ENCODE measurements around the gene NUCB1. TPM values are rescaled to one million over a fixed set of nuclear protein-coding genes. Genes with fewer than 3 reads are reported as not detected.

Gene NUCB1
- polyA plus RNA-seq, 3 donors = 80.9 to 178 (median 108) TPM

GRCh38 chr19:48950830-48951519 lies 50.9 kb downstream of the NUCB1 start:
- H3K79me2 ChIP-seq (ENCODE audit: insufficient read depth, low read length) = peaks cover 16% of the 10 kb centered on the region
- no peak overlapping the region for H3K27ac Mint-ChIP-seq
- H3K4me1 ChIP-seq (ENCODE audit: control insufficient read depth in 1 of 2, insufficient read depth in 2 of 2, low read length in 2 of 2) = peaks cover 14 to 17% of the 10 kb centered on the region in 2 donors
- H3K36me3 ChIP-seq (replicated peaks in 1 of 2; ENCODE audit: control insufficient read depth in 1 of 2, insufficient read depth in 2 of 2, low read length in 2 of 2) = peaks cover 0 to 2% of the 10 kb centered on the region in 2 donors
- peaks cover 8% of the 10 kb centered on the region for H4K20me1 ChIP-seq (ENCODE audit: insufficient read depth, low read length)
- peaks cover 2 to 5% of the 10 kb centered on the region in 2 donors for H3K36me3 Mint-ChIP-seq
- peaks cover 12 to 27% of the 10 kb centered on the region in 2 donors for H3K9me3 ChIP-seq (replicated peaks in 1 of 2; ENCODE audit: control insufficient read depth in 1 of 2, insufficient read depth in 1 of 2, low read length in 2 of 2)
- H3K27me3 ChIP-seq (ENCODE audit: control insufficient read depth in 2 of 2, insufficient read depth in 2 of 2, low read length in 2 of 2) = no peaks in the 10 kb centered on the region
- peaks cover 18% of the 10 kb centered on the region for H3K4me1 Mint-ChIP-seq
- no peak overlapping the region for H3K27ac ChIP-seq (ENCODE audit: low read depth in 1 of 2, low read length in 2 of 2)
- no peak overlapping the region for H3K9ac ChIP-seq (ENCODE audit: insufficient read depth, low read length, poor library complexity, severe bottlenecking)
- 92% methylated on average over 7 of the region's 9 CpGs for WGBS (ENCODE audit: insufficient coverage)
- intact Hi-C loops (cut with micrococcal nuclease) = loop anchor here in 1 of 2 donors (5.0 kb wide), 1 partner anchor 49 kb away; the partner anchor contains the start of gene NUCB1
- TF ChIP-seq CTCF (IDR thresholded peaks at IDR 0.05) = no peak
- H3K9me3 Mint-ChIP-seq = peaks cover 14 to 27% (median 22%) of the 10 kb centered on the region in 7 donors
- H3K4me3 Mint-ChIP-seq = no peak overlapping the region
- no peak for DNase-seq
- H3K27me3 Mint-ChIP-seq (ENCODE audit: low read depth in 3 of 3) = peaks cover 0 to 1% (median 0%) of the 10 kb centered on the region in 3 donors
- no peak overlapping the region for H3K4me3 ChIP-seq (replicated peaks in 1 of 3; ENCODE audit: low read depth in 2 of 3, low read length in 3 of 3)
- no peak overlapping the region for H3K4me2 ChIP-seq (replicated peaks; ENCODE audit: extremely low read depth, low read length, poor library complexity, severe bottlenecking)
- H2AFZ ChIP-seq (ENCODE audit: insufficient read depth, low read depth, low read length, poor library complexity, severe bottlenecking) = no peak overlapping the region

GRCh38 chr19:48953141-48953540 lies 53.0 kb downstream of the NUCB1 start:
- 59% methylated on average over 3 of the region's 4 CpGs for WGBS (ENCODE audit: insufficient coverage)
- DNase-seq = no peak
- Mint-ChIP-seq H3K4me3 (no peak overlapping the region), H3K27me3 (ENCODE audit: low read depth in 3 of 3) (peaks cover 0 to 3% (median 0%) of the 10 kb centered on the region in 3 donors), H3K36me3 (peaks cover 15 to 21% of the 10 kb centered on the region in 2 donors), H3K27ac (peak overlapping the region in 1 of 7 donors; percentile 35), H3K4me1 (peaks cover 30% of the 10 kb centered on the region), H3K9me3 (peaks cover 1 to 10% (median 7%) of the 10 kb centered on the region in 7 donors)
- Histone ChIP-seq H3K9ac (ENCODE audit: insufficient read depth, low read length, poor library complexity, severe bottlenecking) (no peak overlapping the region), H3K27ac (ENCODE audit: low read depth in 1 of 2, low read length in 2 of 2) (no peak overlapping the region), H3K79me2 (ENCODE audit: insufficient read depth, low read length) (peaks cover 32% of the 10 kb centered on the region), H3K9me3 (replicated peaks in 1 of 2; ENCODE audit: control insufficient read depth in 1 of 2, insufficient read depth in 1 of 2, low read length in 2 of 2) (peaks cover 0 to 9% of the 10 kb centered on the region in 2 donors), H2AFZ (ENCODE audit: insufficient read depth, low read depth, low read length, poor library complexity, severe bottlenecking) (no peak overlapping the region), H3K27me3 (ENCODE audit: control insufficient read depth in 2 of 2, insufficient read depth in 2 of 2, low read length in 2 of 2) (no peaks in the 10 kb centered on the region), H3K4me2 (replicated peaks; ENCODE audit: extremely low read depth, low read length, poor library complexity, severe bottlenecking) (no peak overlapping the region), H3K4me1 (ENCODE audit: control insufficient read depth in 1 of 2, insufficient read depth in 2 of 2, low read length in 2 of 2) (peaks cover 16 to 24% of the 10 kb centered on the region in 2 donors), H4K20me1 (ENCODE audit: insufficient read depth, low read length) (peaks cover 11% of the 10 kb centered on the region), H3K36me3 (replicated peaks in 1 of 2; ENCODE audit: control insufficient read depth in 1 of 2, insufficient read depth in 2 of 2, low read length in 2 of 2) (peaks cover 0 to 19% of the 10 kb centered on the region in 2 donors), H3K4me3 (replicated peaks in 1 of 3; ENCODE audit: low read depth in 2 of 3, low read length in 3 of 3) (no peak overlapping the region)
- intact Hi-C loops (cut with micrococcal nuclease) = loop anchor here in 1 of 2 donors (5.0 kb wide), 1 partner anchor 51 kb away; the partner anchor contains the start of gene NUCB1
- no peak for TF ChIP-seq CTCF (IDR thresholded peaks at IDR 0.05)
